GM13976 (cell line): ENCODE measurements around the gene RNF220.
A peak's percentile ranks its signal among the peaks of the same experiment; 100 is the strongest.

Experiments used
- DNase-seq: peaks from one replicate; pipeline ENCODE4 v3.0.0; 2012; ENCODE audit warnings: low spot score
- CTCF ChIP-seq: IDR thresholded peaks from 2 replicates; pipeline ENCODE4 v1.5.1; 2012; ENCODE audit warnings: borderline replicate concordance, mild to moderate bottlenecking; ENCODE audit not compliant: insufficient read depth; ENCODE audit errors: extremely low read depth, missing control alignments, control extremely low read depth
- in situ Hi-C: fragments of 300-500 bp; cut with MboI; formaldehyde crosslinking; loops from one replicate; pipeline ENCODE4 v1.12.0; 2022; ENCODE audit warnings: low sequenced_read_pairs, mixed read lengths, inconsistent platforms; ENCODE audit not compliant: unreplicated experiment

The RNF220 gene

GRCh38 chr1:44405031-44405797, at the start of gene RNF220:
Gene RNF220, plus strand, starts transcription at chr1:44405255.
- in situ Hi-C loops = no loop called here
- peak; percentile 53 for DNase-seq

GRCh38 chr1:44355582-44356305, 49.3 kb upstream of the RNF220 start:
- in situ Hi-C loops = no loop called here
- DNase-seq = no peak
- no peak for TF ChIP-seq CTCF

More at GRCh38 chr1:44405031-44405797, at the start of gene RNF220:
- no peak for TF ChIP-seq CTCF

GRCh38 chr1:44357710-44358109, 47.3 kb upstream of the RNF220 start:
- no peak for TF ChIP-seq CTCF
- no peak for DNase-seq
- in situ Hi-C loops = no loop called here

GRCh38 chr1:44359234-44359935, 45.7 kb upstream of the RNF220 start:
- no peak for DNase-seq
- no peak for TF ChIP-seq CTCF
- in situ Hi-C loops = no loop called here

- no peak for DNase-seq
- TF ChIP-seq CTCF = no peak
- in situ Hi-C loops = no loop called here
Measured at GRCh38 chr1:44361478-44361877, 43.6 kb upstream of the RNF220 start.

GRCh38 chr1:44366371-44366975, 38.6 kb upstream of the RNF220 start:
- no peak for TF ChIP-seq CTCF
- no peak for DNase-seq
- in situ Hi-C loops = no loop called here
